ENCODE measurements around the gene MED15.
A peak's percentile ranks its signal among the peaks of the same experiment; 100 is the strongest.

Gene MED15

DNA sequence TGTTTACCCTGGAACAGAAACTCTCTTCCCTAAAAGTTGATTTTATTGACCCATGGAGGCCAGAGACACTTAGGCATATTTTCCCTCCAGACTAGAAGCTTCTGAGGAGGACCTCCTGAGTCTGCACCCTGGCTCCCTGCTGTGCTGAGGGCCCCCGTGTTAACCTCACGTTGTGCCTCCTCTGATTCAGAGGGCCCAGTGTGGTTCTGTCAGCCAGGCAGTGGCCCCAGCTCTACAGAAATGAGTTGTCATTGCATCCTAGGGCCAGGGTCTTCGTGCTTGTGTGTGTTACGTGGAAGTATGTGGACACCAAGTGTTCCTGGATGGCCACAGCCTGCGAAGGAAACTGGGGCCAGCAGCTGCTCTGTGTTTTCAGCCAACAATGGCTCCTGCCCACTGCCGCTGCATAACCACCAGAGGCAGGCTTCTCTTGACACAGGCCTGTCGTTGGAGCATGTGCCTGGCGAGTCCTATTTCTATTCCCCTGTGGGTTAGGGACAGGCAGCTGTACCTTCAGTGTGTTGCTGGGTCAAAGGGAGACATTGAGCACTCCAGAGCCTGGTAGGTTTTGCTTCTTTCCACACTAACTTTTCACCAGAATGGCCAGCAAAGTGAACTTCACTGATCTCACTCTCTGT lies 44.5 kb downstream of the MED15 start:
- peaks cover 51% of the 10 kb centered on the region for H3K36me3 ChIP-seq (replicated peaks)
- TF ChIP-seq, protein P1, sequence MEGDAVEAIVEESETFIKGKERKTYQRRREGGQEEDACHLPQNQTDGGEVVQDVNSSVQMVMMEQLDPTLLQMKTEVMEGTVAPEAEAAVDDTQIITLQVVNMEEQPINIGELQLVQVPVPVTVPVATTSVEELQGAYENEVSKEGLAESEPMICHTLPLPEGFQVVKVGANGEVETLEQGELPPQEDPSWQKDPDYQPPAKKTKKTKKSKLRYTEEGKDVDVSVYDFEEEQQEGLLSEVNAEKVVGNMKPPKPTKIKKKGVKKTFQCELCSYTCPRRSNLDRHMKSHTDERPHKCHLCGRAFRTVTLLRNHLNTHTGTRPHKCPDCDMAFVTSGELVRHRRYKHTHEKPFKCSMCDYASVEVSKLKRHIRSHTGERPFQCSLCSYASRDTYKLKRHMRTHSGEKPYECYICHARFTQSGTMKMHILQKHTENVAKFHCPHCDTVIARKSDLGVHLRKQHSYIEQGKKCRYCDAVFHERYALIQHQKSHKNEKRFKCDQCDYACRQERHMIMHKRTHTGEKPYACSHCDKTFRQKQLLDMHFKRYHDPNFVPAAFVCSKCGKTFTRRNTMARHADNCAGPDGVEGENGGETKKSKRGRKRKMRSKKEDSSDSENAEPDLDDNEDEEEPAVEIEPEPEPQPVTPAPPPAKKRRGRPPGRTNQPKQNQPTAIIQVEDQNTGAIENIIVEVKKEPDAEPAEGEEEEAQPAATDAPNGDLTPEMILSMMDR (IDR thresholded peaks at IDR 0.05; ENCODE audit: low read depth, low read length, missing control alignments), result peak; percentile 62
- no peaks in the 10 kb centered on the region for H3K27me3 ChIP-seq (replicated peaks)
- no peak overlapping the region for H3K4me3 ChIP-seq (ENCODE audit: low read depth, low read length)
- DNase-seq, result no peak
- in situ Hi-C loops (cut with HindIII; ENCODE audit: low pct_ligation_motif_present, low sequenced_read_pairs), result no loop called here
- peak overlapping the region; percentile 94 for H3K27ac ChIP-seq

DNA sequence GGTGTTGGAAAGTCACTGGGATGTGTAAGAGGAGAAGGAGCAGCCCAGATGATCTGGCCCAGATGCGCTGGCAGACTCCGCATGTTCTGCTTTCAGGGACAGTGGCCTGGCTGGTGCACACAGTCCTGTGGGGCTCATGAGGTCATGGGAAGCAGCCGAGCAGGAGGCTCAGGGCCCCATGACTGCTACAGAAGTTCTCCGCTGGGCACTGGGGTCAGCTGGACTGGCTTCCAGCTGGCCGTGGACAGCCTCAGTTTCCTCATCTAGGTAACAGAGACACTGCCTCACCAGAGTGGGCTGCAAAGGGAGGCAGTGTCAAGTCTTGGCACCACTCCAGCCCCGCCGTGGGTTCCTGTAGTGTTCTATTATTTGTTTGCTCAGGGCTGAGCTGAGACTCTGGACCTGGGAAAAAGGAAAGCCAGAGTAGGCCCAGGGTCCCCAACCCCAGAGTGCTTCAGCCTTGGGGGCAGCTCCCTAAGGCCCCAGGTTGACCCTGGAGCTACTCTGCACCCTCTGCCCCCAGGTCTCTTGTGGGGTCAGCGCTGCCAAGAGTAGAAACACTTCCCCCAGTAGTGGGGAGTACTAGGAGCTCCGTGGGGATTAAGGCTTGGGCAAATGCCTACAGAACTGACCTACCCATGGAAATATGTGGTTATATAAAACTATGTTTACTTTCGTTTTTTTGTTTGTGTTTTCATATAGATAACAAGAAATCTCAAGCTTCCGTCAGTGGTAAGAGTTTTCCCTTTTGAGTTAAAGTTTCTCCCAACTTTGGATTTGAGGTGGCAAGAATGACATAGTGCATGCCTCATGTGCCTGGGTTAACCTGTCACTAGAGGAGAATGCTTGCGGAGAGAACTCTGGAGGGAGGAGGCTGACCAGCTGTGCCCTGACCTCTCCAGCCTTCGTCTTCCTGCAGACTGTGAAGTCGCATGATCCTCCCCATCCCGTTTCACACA lies 45.3 kb downstream of the MED15 start:
- H3K27me3 ChIP-seq (replicated peaks), result no peaks in the 10 kb centered on the region
- peaks cover 56% of the 10 kb centered on the region for H3K36me3 ChIP-seq (replicated peaks)
- TF ChIP-seq, protein P1 (IDR thresholded peaks at IDR 0.05; ENCODE audit: low read depth, low read length, missing control alignments), result no peak
- peak; percentile 77 for DNase-seq
- in situ Hi-C loops (cut with HindIII; ENCODE audit: low pct_ligation_motif_present, low sequenced_read_pairs), result no loop called here
- H3K4me3 ChIP-seq (ENCODE audit: low read depth, low read length), result no peak overlapping the region
- H3K27ac ChIP-seq, result peak overlapping the region; percentile 94

GRCh38 chr22:20553947-20554741 lies 46.7 kb downstream of the MED15 start:
- in situ Hi-C loops (cut with HindIII; ENCODE audit: low pct_ligation_motif_present, low sequenced_read_pairs), result no loop called here
- peak overlapping the region; percentile 94 for H3K27ac ChIP-seq
- peaks cover 70% of the 10 kb centered on the region for H3K36me3 ChIP-seq (replicated peaks)

GRCh38 chr22:20554824-20555223 lies 47.4 kb downstream of the MED15 start:
- H3K27me3 ChIP-seq (replicated peaks), result no peaks in the 10 kb centered on the region
- in situ Hi-C loops (cut with HindIII; ENCODE audit: low pct_ligation_motif_present, low sequenced_read_pairs), result no loop called here
- no peak overlapping the region for H3K4me3 ChIP-seq (ENCODE audit: low read depth, low read length)
- no peak for DNase-seq
- H3K27ac ChIP-seq, result no peak overlapping the region
- peaks cover 77% of the 10 kb centered on the region for H3K36me3 ChIP-seq (replicated peaks)
- TF ChIP-seq, protein P1 (IDR thresholded peaks at IDR 0.05; ENCODE audit: low read depth, low read length, missing control alignments), result no peak

More at GRCh38 chr22:20553947-20554741, 46.7 kb downstream of the MED15 start:
- no peak overlapping the region for H3K4me3 ChIP-seq (ENCODE audit: low read depth, low read length)
- DNase-seq, result no peak
- TF ChIP-seq, protein P1 (IDR thresholded peaks at IDR 0.05; ENCODE audit: low read depth, low read length, missing control alignments), result no peak
- no peaks in the 10 kb centered on the region for H3K27me3 ChIP-seq (replicated peaks)

- Histone ChIP-seq H3K4me3 (ENCODE audit: low read depth, low read length) (no peak overlapping the region), H3K27ac (no peak overlapping the region), H3K27me3 (replicated peaks) (no peaks in the 10 kb centered on the region), H3K36me3 (replicated peaks) (peaks cover 74% of the 10 kb centered on the region)
- no peak for DNase-seq
- TF ChIP-seq, protein P1 (IDR thresholded peaks at IDR 0.05; ENCODE audit: low read depth, low read length, missing control alignments), result no peak
- in situ Hi-C loops (cut with HindIII; ENCODE audit: low pct_ligation_motif_present, low sequenced_read_pairs), result no loop called here
Observed at GRCh38 chr22:20558534-20558933, 51.1 kb downstream of the MED15 start.

Measured in brain microvascular endothelial cell (primary cell).